ENCODE results near the gene PSMA1.

Gene PSMA1

GRCh38 chr11:14529951-14530350 lies 9.8 kb upstream of the PSMA1 start:
- no peak for DNase-seq (ENCODE audit: low spot score)

GRCh38 chr11:14529321-14529720 lies 9.1 kb upstream of the PSMA1 start:
- no peak for DNase-seq (ENCODE audit: low spot score)

GRCh38 chr11:14522801-14523200 lies 2.6 kb upstream of the PSMA1 start:
- DNase-seq (ENCODE audit: low spot score), result no peak

- no peak for DNase-seq (ENCODE audit: low spot score)
Measured at GRCh38 chr11:14522245-14522644, 2.1 kb upstream of the PSMA1 start.

- DNase-seq (ENCODE audit: low spot score), result no peak
Measured at GRCh38 chr11:14520747-14521151, 563 bp upstream of the PSMA1 start.

GRCh38 chr11:14519597-14519916 lies 629 bp downstream of the PSMA1 start:
- peak; percentile 80 for DNase-seq (ENCODE audit: low spot score)

- DNase-seq (ENCODE audit: low spot score), result no peak
Measured at GRCh38 chr11:14518820-14519219, 1.4 kb downstream of the PSMA1 start.

GRCh38 chr11:14513800-14514199 lies 6.4 kb downstream of the PSMA1 start:
- no peak for DNase-seq (ENCODE audit: low spot score)

- DNase-seq (ENCODE audit: low spot score), result no peak
Measured at GRCh38 chr11:14506532-14506931, 13.7 kb downstream of the PSMA1 start.

GRCh38 chr11:14503023-14503422 lies 17.2 kb downstream of the PSMA1 start:
- DNase-seq (ENCODE audit: low spot score), result no peak

- DNase-seq (ENCODE audit: low spot score), result no peak
Measured at GRCh38 chr11:14502039-14502438, 18.1 kb downstream of the PSMA1 start.

- DNase-seq (ENCODE audit: low spot score), result peak; percentile 69
Measured at GRCh38 chr11:14500181-14500651, 20.0 kb downstream of the PSMA1 start.

- peak; percentile 94 for DNase-seq (ENCODE audit: low spot score)
Measured at GRCh38 chr11:14499560-14500180, 20.5 kb downstream of the PSMA1 start, which contains the start of gene COPB1. Gene COPB1, minus strand, starts transcription at chr11:14499811. Its CDS starts 883 bp downstream, at chr11:14498928.

- no peak for DNase-seq (ENCODE audit: low spot score)
Measured at GRCh38 chr11:14499178-14499559, 21.0 kb downstream of the PSMA1 start.

GRCh38 chr11:14480716-14481115 lies 39.5 kb downstream of the PSMA1 start:
- DNase-seq (ENCODE audit: low spot score), result no peak

- no peak for DNase-seq (ENCODE audit: low spot score)
Measured at GRCh38 chr11:14471127-14471526, 49.1 kb downstream of the PSMA1 start.

GRCh38 chr11:14463623-14464022 lies 56.6 kb downstream of the PSMA1 start:
- DNase-seq (ENCODE audit: low spot score), result no peak

- DNase-seq (ENCODE audit: low spot score), result peak; percentile 54
Measured at GRCh38 chr11:14460147-14460546, 60.0 kb downstream of the PSMA1 start.

- no peak for DNase-seq (ENCODE audit: low spot score)
Measured at GRCh38 chr11:14458377-14458776, 61.8 kb downstream of the PSMA1 start.

- DNase-seq (ENCODE audit: low spot score), result no peak
Measured at GRCh38 chr11:14455648-14456430, 64.3 kb downstream of the PSMA1 start.
